SK-N-MC (cell line): ENCODE measurements around the gene HMGN3.

Experiments used
- DNase-seq: peaks from one replicate; pipeline ENCODE4 v3.0.0-alpha.2; 2011; ENCODE audit warnings: low read depth, low spot score
- H3K27ac ChIP-seq: fragments of 200-600 bp; sonication (generic); 2 replicates; pipeline ENCODE4 v1.5.1; 2016; ENCODE audit warnings: mixed run types
- H3K36me3 ChIP-seq: fragments of 200-600 bp; sonication (generic); 2 replicates; pipeline ENCODE4 v1.6.1; 2017; ENCODE audit warnings: antibody characterized with exemption, low read length, mixed read lengths; ENCODE audit not compliant: insufficient read depth
- H3K4me3 ChIP-seq: fragments of 200-600 bp; sonication (generic); 2 replicates; pipeline ENCODE4 v1.5.1; 2016
- H3K9ac ChIP-seq: fragments of 200-600 bp; sonication (generic); 2 replicates; pipeline ENCODE4 v1.8.0; 2017; ENCODE audit warnings: mixed run types, mixed read lengths; ENCODE audit not compliant: insufficient read length
- H3K9me3 ChIP-seq: fragments of 200-600 bp; sonication (generic); 2 replicates; pipeline ENCODE4 v1.6.1; 2017; ENCODE audit warnings: low read depth, mild to moderate bottlenecking, antibody characterized with exemption, low read length, moderate library complexity, mixed read lengths
- EZH2 ChIP-seq: fragments of 200-600 bp; sonication (generic); IDR thresholded peaks from one replicate; pipeline ENCODE4 v1.6.1; 2017; ENCODE audit warnings: antibody characterized with exemption
- FOXP2 ChIP-seq: optimal IDR thresholded peaks from 2 replicates; pipeline ENCODE3; 2011; ENCODE audit warnings: mild to moderate bottlenecking, moderate library complexity; ENCODE audit not compliant: insufficient read depth; ENCODE audit errors: extremely low read length, control extremely low read depth
- POLR2AphosphoS5 ChIP-seq: IDR thresholded peaks from 2 replicates; pipeline ENCODE4 v1.6.1; 2012; ENCODE audit warnings: mild to moderate bottlenecking, low read depth, low read length, borderline replicate concordance

The HMGN3 gene

GRCh38 chr6:79230149-79230548 is 4.3 kb downstream of the HMGN3 start:
- no peak overlapping the region for H3K4me3 ChIP-seq
- H3K27ac ChIP-seq = no peak overlapping the region
- no peak for TF ChIP-seq EZH2
- no peak for TF ChIP-seq POLR2AphosphoS5
- TF ChIP-seq FOXP2 = no peak
- no peaks in the 10 kb centered on the region for H3K9me3 ChIP-seq
- H3K36me3 ChIP-seq = peaks cover 16% of the 10 kb centered on the region; the same call in 1 of the 2 replicates
- DNase-seq = no peak
- H3K9ac ChIP-seq = no peak overlapping the region

- TF ChIP-seq FOXP2 (no peak), EZH2 (no peak), POLR2AphosphoS5 (no peak)
- H3K27ac ChIP-seq = no peak overlapping the region
- H3K36me3 ChIP-seq = peaks cover 20% of the 10 kb centered on the region; the same call in 1 of the 2 replicates
- DNase-seq = no peak
- H3K4me3 ChIP-seq = no peak overlapping the region
- no peak overlapping the region for H3K9ac ChIP-seq
- H3K9me3 ChIP-seq = no peaks in the 10 kb centered on the region
Observed at GRCh38 chr6:79227445-79227844, 7.0 kb downstream of the HMGN3 start.

- no peak for DNase-seq
- Histone ChIP-seq H3K9ac (no peak overlapping the region), H3K9me3 (no peaks in the 10 kb centered on the region), H3K36me3 (peaks cover 14% of the 10 kb centered on the region; the same call in 1 of the 2 replicates), H3K27ac (no peak overlapping the region), H3K4me3 (0 out of 2 replicates have a peak overlapping the region, but pooled peaks have one; percentile 1)
- TF ChIP-seq FOXP2 (no peak), EZH2 (no peak), POLR2AphosphoS5 (no peak)
Observed at GRCh38 chr6:79226660-79227059, 7.8 kb downstream of the HMGN3 start.

GRCh38 chr6:79225717-79226599 is 8.5 kb downstream of the HMGN3 start:
- Histone ChIP-seq H3K4me3 (no peak overlapping the region), H3K36me3 (peaks cover 11% of the 10 kb centered on the region; the same call in 1 of the 2 replicates), H3K9ac (no peak overlapping the region), H3K27ac (peak overlapping the region; percentile 3; the same call in 1 of the 2 replicates), H3K9me3 (no peaks in the 10 kb centered on the region)
- TF ChIP-seq FOXP2 (no peak), POLR2AphosphoS5 (no peak), EZH2 (no peak)
- no peak for DNase-seq

- no peaks in the 10 kb centered on the region for H3K9me3 ChIP-seq
- H3K27ac ChIP-seq = no peak overlapping the region
- TF ChIP-seq EZH2 = no peak
- no peak for TF ChIP-seq POLR2AphosphoS5
- no peak for TF ChIP-seq FOXP2
- H3K9ac ChIP-seq = no peak overlapping the region
- peaks cover 13% of the 10 kb centered on the region; the same call in 1 of the 2 replicates for H3K36me3 ChIP-seq
- DNase-seq = no peak
- H3K4me3 ChIP-seq = no peak overlapping the region
Observed at GRCh38 chr6:79223611-79224404, 10.7 kb downstream of the HMGN3 start.

GRCh38 chr6:79215213-79215824 is 19.2 kb downstream of the HMGN3 start:
- Histone ChIP-seq H3K4me3 (no peak overlapping the region), H3K9me3 (no peaks in the 10 kb centered on the region), H3K9ac (no peak overlapping the region), H3K36me3 (peaks cover 11% of the 10 kb centered on the region), H3K27ac (no peak overlapping the region)
- no peak for TF ChIP-seq EZH2
- no peak for TF ChIP-seq POLR2AphosphoS5
- no peak for TF ChIP-seq FOXP2
- DNase-seq = no peak

- no peak for DNase-seq
- no peaks in the 10 kb centered on the region for H3K9me3 ChIP-seq
- TF ChIP-seq POLR2AphosphoS5 (no peak), EZH2 (no peak), FOXP2 (no peak)
Observed at GRCh38 chr6:79212859-79213258, 21.6 kb downstream of the HMGN3 start.

GRCh38 chr6:79208816-79209215 is 25.7 kb downstream of the HMGN3 start:
- TF ChIP-seq FOXP2 = no peak
- TF ChIP-seq POLR2AphosphoS5 = no peak
- TF ChIP-seq EZH2 = no peak
- DNase-seq = no peak
- H3K27ac ChIP-seq = no peak overlapping the region
- H3K9ac ChIP-seq = no peak overlapping the region
- no peaks in the 10 kb centered on the region for H3K9me3 ChIP-seq
- H3K36me3 ChIP-seq = peaks cover 18% of the 10 kb centered on the region
- H3K4me3 ChIP-seq = no peak overlapping the region

More at GRCh38 chr6:79212859-79213258, 21.6 kb downstream of the HMGN3 start:
- peaks cover 16% of the 10 kb centered on the region for H3K36me3 ChIP-seq
- no peak overlapping the region for H3K4me3 ChIP-seq
- no peak overlapping the region for H3K27ac ChIP-seq
- H3K9ac ChIP-seq = no peak overlapping the region
